Middle frontal gyrus (tissue), 1 donor: ENCODE results near the gene AFAP1.

Experiments
- DNase-seq: peaks from one replicate; pipeline ENCODE4 v3.0.0-alpha.2; 2015; ENCODE audit warnings: low spot score; ENCODE audit errors: extremely low spot score

Gene AFAP1

DNA sequence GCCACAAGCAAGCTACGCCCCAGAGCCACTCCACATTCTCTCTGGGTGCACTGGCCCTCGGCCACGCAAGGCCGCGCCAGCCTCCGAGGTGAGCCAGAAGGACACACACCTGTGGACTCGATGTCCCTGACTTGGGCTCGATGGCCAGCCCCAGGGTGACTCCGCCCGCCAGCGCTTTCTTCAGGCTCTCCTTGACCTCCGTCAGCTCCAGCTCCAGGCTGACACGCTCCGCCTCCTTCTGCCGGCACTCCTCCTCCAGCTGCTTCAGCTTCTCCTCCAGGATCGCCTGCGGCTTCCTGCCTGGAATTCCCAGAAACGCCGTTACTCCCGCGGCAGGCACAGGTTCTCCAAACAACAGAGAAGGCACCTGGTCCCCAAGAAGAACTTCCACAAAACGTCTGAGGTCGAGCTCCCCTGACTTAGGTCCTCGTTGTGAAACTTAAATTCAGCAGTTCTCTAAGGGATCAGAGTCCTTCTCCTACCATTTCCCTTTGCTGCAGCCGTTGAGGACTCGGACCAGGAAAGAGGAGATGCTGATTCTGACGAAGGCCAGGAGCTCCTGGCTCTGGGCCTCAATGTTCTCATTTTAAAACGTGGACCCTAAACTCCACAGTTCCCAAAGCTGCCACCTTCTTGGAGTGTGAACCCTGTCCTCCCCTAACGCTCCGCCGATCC, 166.8 kb downstream of the AFAP1 start:
- no peak for DNase-seq

- no peak for DNase-seq
Observed at GRCh38 chr4:7771541-7772507, 167.8 kb downstream of the AFAP1 start.

DNA sequence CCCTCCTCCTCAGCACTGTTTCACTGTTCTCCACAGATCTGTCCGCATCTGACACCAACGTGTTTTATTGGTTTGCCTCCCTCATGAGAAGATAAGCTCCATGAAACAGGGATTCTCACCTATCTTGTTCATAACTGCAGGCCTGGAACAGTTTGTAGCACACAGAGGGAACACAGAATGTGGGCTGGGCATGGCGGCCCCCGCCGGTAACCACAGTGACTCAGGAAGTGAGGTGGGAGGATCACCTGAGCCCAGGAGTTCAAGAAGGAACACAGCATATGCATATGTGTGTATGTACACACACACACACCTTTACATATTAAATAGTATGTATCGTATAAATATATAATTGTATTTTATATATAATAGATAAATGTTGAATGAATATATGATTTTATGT, 168.6 kb downstream of the AFAP1 start:
- DNase-seq, result no peak

DNA sequence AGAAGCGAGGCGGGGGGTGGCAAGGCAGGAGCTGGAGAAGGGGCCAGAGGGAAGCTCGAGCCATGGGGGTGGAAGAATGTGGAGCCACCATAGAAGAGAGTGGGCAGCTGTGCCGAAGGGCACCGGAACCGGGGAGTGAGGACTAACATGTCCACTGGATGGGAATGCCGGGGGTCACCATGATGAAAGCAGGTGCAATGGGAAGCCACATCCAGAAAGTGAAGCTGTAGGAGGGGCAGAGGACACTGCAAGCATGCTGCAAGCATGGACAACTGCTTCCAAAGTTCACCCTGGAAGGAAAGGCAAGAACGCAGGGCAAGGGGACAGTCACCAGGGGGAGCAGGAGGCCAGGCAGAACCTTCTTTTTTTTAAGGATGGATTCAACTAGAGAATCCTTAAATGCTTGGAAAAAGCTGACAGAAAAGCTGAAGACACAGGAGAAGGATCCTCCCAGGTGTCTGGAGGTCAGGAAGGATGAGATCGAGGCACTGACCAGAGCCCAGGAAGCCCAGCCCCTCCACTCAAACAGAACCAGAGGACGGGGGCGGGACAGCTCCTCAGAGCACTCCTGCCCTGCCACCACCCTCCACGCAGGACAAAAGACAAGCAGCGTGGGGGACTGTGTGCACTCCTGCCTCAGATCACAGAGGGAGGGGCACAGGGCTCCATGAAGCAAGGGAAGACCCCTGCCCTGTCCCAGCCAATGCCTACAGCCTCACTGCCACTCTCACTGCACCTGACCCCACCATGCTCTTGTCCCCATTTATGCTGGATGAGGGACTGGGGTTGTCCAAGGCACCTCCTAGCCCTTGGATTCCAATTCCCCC, 169.2 kb downstream of the AFAP1 start:
- no peak for DNase-seq

- no peak for DNase-seq
Observed at GRCh38 chr4:7769396-7770223, 170.1 kb downstream of the AFAP1 start.

DNA sequence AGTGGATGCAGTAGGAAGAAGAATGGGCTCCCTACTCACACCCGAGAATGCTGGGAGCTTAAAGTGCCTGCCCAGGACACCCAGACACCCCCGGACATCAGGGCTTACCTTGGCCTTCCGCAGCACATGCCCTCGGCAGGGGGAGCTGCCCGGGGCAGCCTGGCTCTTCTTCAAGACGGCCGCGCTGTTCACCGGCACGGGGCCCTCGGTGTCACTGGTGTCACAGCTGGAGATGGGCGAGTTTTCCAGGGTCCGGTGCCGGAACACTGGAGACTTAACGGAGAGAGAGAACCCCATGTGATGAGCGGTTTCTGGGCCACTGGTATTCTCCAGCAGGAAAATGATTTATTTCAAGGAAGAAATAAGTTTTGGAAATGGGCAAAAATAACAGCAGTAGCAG, 170.9 kb downstream of the AFAP1 start:
- no peak for DNase-seq

- no peak for DNase-seq
Observed at GRCh38 chr4:7767966-7768365, 171.7 kb downstream of the AFAP1 start.

GRCh38 chr4:7767526-7767925, 172.1 kb downstream of the AFAP1 start:
- DNase-seq, result no peak

GRCh38 chr4:7766661-7767345, 172.9 kb downstream of the AFAP1 start:
- DNase-seq, result no peak

GRCh38 chr4:7766086-7766485, 173.6 kb downstream of the AFAP1 start:
- no peak for DNase-seq

GRCh38 chr4:7765666-7766065, 174.0 kb downstream of the AFAP1 start:
- DNase-seq, result no peak

GRCh38 chr4:7764466-7764865, 175.2 kb downstream of the AFAP1 start:
- DNase-seq, result no peak

GRCh38 chr4:7763788-7764187, 175.9 kb downstream of the AFAP1 start:
- no peak for DNase-seq

- DNase-seq, result no peak
Observed at GRCh38 chr4:7763106-7763505, 176.6 kb downstream of the AFAP1 start.

- no peak for DNase-seq
Observed at GRCh38 chr4:7762376-7763030, 177.2 kb downstream of the AFAP1 start.

DNA sequence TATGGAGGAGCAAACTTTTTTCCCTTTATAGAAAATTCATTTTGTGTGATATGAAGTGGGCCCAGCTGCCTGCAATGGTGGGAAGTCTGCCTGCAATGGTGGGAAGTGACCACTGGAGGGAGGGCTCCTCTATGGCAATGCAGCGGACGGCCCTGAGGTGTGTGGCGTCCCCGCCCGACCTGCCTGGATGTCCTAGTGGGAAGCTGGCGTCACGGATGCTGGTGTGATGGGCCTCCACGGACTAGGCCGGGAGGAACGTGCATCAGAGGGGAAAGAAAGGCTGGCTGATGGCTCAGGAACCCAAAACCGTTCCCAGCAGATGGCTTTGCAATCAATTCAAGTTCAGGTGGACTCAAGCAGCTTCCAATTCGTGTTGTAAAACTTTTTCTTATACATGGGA, 177.9 kb downstream of the AFAP1 start:
- DNase-seq, result no peak

GRCh38 chr4:7761312-7761711, 178.3 kb downstream of the AFAP1 start:
- DNase-seq, result no peak

DNA sequence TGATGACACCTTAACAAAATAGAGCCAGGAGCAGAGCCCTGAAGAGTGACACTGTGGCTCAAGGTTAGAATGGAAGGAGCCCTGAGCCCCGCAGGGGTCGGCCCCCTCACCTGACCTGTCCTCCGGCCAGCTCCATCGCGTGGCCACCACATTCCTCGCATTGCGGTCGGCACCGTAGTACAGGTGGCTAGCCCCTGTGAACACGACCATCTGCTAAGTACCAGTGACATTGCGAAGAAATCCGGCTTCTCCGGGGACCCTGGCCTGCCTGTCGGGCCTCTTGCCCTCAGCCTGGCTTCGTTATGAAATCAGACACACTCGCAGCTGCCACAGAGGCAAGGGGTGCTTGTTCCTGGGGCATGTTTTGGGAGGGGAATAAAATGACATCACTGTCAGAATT, 179.0 kb downstream of the AFAP1 start:
- no peak for DNase-seq

GRCh38 chr4:7760228-7760627, 179.4 kb downstream of the AFAP1 start:
- DNase-seq, result no peak

- no peak for DNase-seq
Observed at GRCh38 chr4:7759635-7760034, 180.0 kb downstream of the AFAP1 start.
